HCT116 (cell line): ENCODE measurements around the gene GRAMD4.

Experiments
- EGR1 ChIP-seq: IDR thresholded peaks from 2 replicates; pipeline ENCODE4 v1.6.1; 2012; ENCODE audit warnings: low read depth
- ELF1 ChIP-seq: IDR thresholded peaks from 2 replicates; pipeline ENCODE4 v1.6.1; 2012; ENCODE audit warnings: low read depth, borderline replicate concordance
- JUND ChIP-seq: IDR thresholded peaks from 2 replicates; pipeline ENCODE4 v1.6.1; 2012
- POLR2A ChIP-seq: IDR thresholded peaks from 2 replicates; pipeline ENCODE4 v1.7.0; 2011; ENCODE audit warnings: borderline replicate concordance; ENCODE audit not compliant: insufficient read depth, insufficient read length; ENCODE audit errors: extremely low read depth
- POLR2AphosphoS5 ChIP-seq: IDR thresholded peaks from 2 replicates; pipeline ENCODE4 v1.6.1; 2011; ENCODE audit warnings: mild to moderate bottlenecking, low read depth, low read length, moderate library complexity
- RAD21 ChIP-seq: IDR thresholded peaks from 2 replicates; pipeline ENCODE4 v1.6.1; 2012; ENCODE audit warnings: low read depth, mild to moderate bottlenecking
- SIN3A ChIP-seq: IDR thresholded peaks from 2 replicates; pipeline ENCODE4 v1.6.1; 2012; ENCODE audit warnings: low read depth
- TF ChIP-seq, protein P1 (sequence below), 3 experiments: fragments of 200-600 bp in 1 of 3; sonication (generic) in 1 of 3; IDR thresholded peaks in 2 of 3; conservative IDR thresholded peaks in 1 of 3; 2 replicates each; pipeline ENCODE4 v1.5.1; 2012 to 2017; ENCODE audit warnings: low read depth in 2 of 3, low read length in 2 of 3, antibody characterized with exemption in 1 of 3, borderline replicate concordance in 1 of 3, control low read depth in 1 of 3, mild to moderate bottlenecking in 1 of 3, mixed read lengths in 1 of 3, mixed run types in 1 of 3, moderate library complexity in 1 of 3; ENCODE audit not compliant: insufficient read depth in 1 of 3

DNA sequence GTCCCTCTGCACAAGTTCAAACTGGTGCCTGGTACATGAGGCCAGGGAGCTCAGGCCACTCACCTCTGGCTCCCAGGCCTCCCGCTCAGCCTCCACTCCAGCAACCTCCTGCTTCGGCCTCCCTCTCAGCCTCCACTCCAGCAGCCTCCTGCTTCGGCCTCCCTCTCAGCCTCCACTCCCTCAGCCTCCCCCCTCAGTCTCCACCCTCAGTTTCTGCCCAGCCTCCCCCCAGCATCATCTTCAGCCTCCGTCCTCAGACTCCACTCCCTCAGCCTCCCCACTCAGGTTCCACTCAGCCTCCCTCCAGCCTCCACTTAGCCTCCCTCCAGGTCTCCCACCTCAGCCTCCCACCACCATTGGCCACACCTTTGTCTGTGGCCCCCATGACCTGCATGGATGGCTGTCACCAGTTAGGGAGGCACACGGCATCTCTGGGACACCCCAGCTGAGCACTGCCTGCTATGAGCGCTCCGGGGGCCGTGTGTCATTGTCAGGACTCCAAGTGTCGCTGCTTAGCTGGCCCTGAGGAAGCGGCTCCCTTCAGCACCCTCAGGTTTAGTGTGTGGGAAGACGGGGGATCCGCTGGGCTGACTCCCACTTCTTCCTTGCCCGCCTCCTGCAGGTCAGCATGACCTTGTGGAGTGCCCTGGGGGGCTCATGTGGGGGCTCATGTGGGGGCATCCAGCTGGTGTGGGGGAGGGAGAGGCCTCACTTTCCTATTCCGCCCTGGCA is 39.0 kb downstream of the GRAMD4 start:
- no peak for TF ChIP-seq RAD21
- TF ChIP-seq, protein P1, sequence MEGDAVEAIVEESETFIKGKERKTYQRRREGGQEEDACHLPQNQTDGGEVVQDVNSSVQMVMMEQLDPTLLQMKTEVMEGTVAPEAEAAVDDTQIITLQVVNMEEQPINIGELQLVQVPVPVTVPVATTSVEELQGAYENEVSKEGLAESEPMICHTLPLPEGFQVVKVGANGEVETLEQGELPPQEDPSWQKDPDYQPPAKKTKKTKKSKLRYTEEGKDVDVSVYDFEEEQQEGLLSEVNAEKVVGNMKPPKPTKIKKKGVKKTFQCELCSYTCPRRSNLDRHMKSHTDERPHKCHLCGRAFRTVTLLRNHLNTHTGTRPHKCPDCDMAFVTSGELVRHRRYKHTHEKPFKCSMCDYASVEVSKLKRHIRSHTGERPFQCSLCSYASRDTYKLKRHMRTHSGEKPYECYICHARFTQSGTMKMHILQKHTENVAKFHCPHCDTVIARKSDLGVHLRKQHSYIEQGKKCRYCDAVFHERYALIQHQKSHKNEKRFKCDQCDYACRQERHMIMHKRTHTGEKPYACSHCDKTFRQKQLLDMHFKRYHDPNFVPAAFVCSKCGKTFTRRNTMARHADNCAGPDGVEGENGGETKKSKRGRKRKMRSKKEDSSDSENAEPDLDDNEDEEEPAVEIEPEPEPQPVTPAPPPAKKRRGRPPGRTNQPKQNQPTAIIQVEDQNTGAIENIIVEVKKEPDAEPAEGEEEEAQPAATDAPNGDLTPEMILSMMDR (IDR thresholded peaks at IDR 0.05 in 2 of 3, conservative IDR thresholded peaks at IDR 0.05 in 1 of 3; ENCODE audit: borderline replicate concordance in 1 of 3, insufficient read depth in 1 of 3, low read depth in 2 of 3, low read length in 2 of 3): no peak
- TF ChIP-seq EGR1: no peak
- no peak for TF ChIP-seq SIN3A
- TF ChIP-seq POLR2A: no peak
- TF ChIP-seq ELF1: no peak
- TF ChIP-seq JUND: no peak
- TF ChIP-seq POLR2AphosphoS5: no peak
